IMR-90 (cell line): Measurements from ENCODE around the gene PAX5. TPM values are rescaled to one million over a fixed set of nuclear protein-coding genes. Genes with fewer than 3 reads are reported as not detected.

ENCODE experiments used
- ATAC-seq: fragments of 200-7000 bp; cut with Tn5 transposase; 2 replicates; pipeline ENCODE4 v1.9.1; 2020; ENCODE audit warnings: low read depth, mild to moderate bottlenecking, moderate library complexity
- BruUV-seq: library from RNA; stranded (reverse); fragments of 400-500 nt; replicated peaks from 2 replicates; lab custom pipeline; 2021; lab: Mats Ljungman, UMichigan
- CTCF ChIA-PET: fragments of 300-600 bp; formaldehyde crosslinking; extraction: SDS; loops from one replicate; lab custom pipeline; 2021; ENCODE audit warnings: antibody characterized with exemption; lab: Yijun Ruan, JAX
- POLR2A ChIA-PET: fragments of 300-600 bp; sonication (Branson Sonifier 250); formaldehyde crosslinking; loops from one replicate; lab custom pipeline; 2022; ENCODE audit warnings: antibody characterized with exemption; ENCODE audit not compliant: unreplicated experiment; lab: Charles Lee
- DNase-seq: peaks from one replicate; pipeline ENCODE4 v3.0.0; 2013
- H2AFZ ChIP-seq: replicated peaks from 2 replicates; pipeline ENCODE3; 2013; ENCODE audit warnings: low read length, mild to moderate bottlenecking; ENCODE audit not compliant: poor library complexity
- H2AK5ac ChIP-seq: 2 replicates; pipeline ENCODE4 v1.6.1; 2013; ENCODE audit warnings: low read depth, low read length, inconsistent platforms
- H2AK9ac ChIP-seq: replicated peaks from 2 replicates; pipeline ENCODE3; 2013; ENCODE audit warnings: mild to moderate bottlenecking, low read depth, low read length, moderate library complexity; ENCODE audit not compliant: poor library complexity
- H2BK120ac ChIP-seq: 2 replicates; pipeline ENCODE4 v1.6.1; 2013; ENCODE audit warnings: low read depth, low read length, inconsistent platforms
- H2BK15ac ChIP-seq: 3 replicates; pipeline ENCODE4 v1.6.1; 2013; ENCODE audit warnings: low read depth, low read length, inconsistent platforms
- H2BK20ac ChIP-seq: 2 replicates; pipeline ENCODE4 v1.6.1; 2013; ENCODE audit warnings: low read depth, mild to moderate bottlenecking, inconsistent platforms, low read length, moderate library complexity
- H2BK5ac ChIP-seq: 2 replicates; pipeline ENCODE4 v1.6.1; 2013; ENCODE audit warnings: mild to moderate bottlenecking, low read depth, low read length, inconsistent platforms; ENCODE audit not compliant: poor library complexity, severe bottlenecking
- H3K14ac ChIP-seq: replicated peaks from 2 replicates; pipeline ENCODE4 v1.6.1; 2013; ENCODE audit warnings: low read depth, low read length, inconsistent platforms
- H3K18ac ChIP-seq: 2 replicates; pipeline ENCODE4 v1.6.1; 2013; ENCODE audit warnings: low read depth, low read length, control low read depth
- H3K23ac ChIP-seq: 2 replicates; pipeline ENCODE4 v1.6.1; 2013; ENCODE audit warnings: low read depth, low read length, inconsistent platforms
- H3K27ac ChIP-seq: 2 replicates; pipeline ENCODE4 v1.5.1; 2013; ENCODE audit warnings: mild to moderate bottlenecking, control low read depth, low read length; ENCODE audit not compliant: insufficient read depth
- H3K27me3 ChIP-seq: 2 replicates; pipeline ENCODE4 v1.6.1; 2013; ENCODE audit warnings: low read length; ENCODE audit not compliant: control insufficient read depth, insufficient read depth
- H3K36me3 ChIP-seq: 2 replicates; pipeline ENCODE4 v1.6.1; 2013; ENCODE audit warnings: low read length, mixed read lengths; ENCODE audit not compliant: control insufficient read depth, insufficient read depth
- H3K4ac ChIP-seq: 2 replicates; pipeline ENCODE4 v1.6.1; 2013; ENCODE audit warnings: low read depth, low read length, inconsistent platforms
- H3K4me1 ChIP-seq: 2 replicates; pipeline ENCODE4 v1.6.1; 2013; ENCODE audit warnings: low read length, mixed read lengths; ENCODE audit not compliant: control insufficient read depth, insufficient read depth
- H3K4me2 ChIP-seq: 2 replicates; pipeline ENCODE4 v1.6.1; 2013; ENCODE audit warnings: low read depth, mild to moderate bottlenecking, control low read depth, low read length, moderate library complexity
- H3K4me3 ChIP-seq: 2 replicates; pipeline ENCODE4 v1.5.1; 2013; ENCODE audit warnings: low read depth, mild to moderate bottlenecking, control low read depth, low read length, moderate library complexity; ENCODE audit not compliant: insufficient read depth
- H3K56ac ChIP-seq: 2 replicates; pipeline ENCODE4 v1.6.1; 2013; ENCODE audit warnings: low read length, inconsistent platforms; ENCODE audit not compliant: insufficient read depth; ENCODE audit errors: extremely low read depth
- H3K79me1 ChIP-seq, 2 experiments: 2 replicates each; pipeline ENCODE4 v1.6.1; 2013; ENCODE audit warnings: low read length in 2 of 2, inconsistent platforms in 1 of 2, low read depth in 1 of 2
- H3K9ac ChIP-seq: 2 replicates; pipeline ENCODE4 v1.6.1; 2013; ENCODE audit warnings: low read depth, low read length, control low read depth
- H3K9me1 ChIP-seq: 2 replicates; pipeline ENCODE4 v1.6.1; 2013; ENCODE audit warnings: low read length, inconsistent platforms; ENCODE audit not compliant: insufficient read depth
- H3K9me3 ChIP-seq: 2 replicates; pipeline ENCODE4 v1.6.1; 2013; ENCODE audit warnings: low read length; ENCODE audit not compliant: control insufficient read depth, insufficient read depth
- H4K20me1 ChIP-seq: 2 replicates; pipeline ENCODE4 v1.6.1; 2013; ENCODE audit warnings: low read length, inconsistent platforms; ENCODE audit not compliant: insufficient read depth
- H4K5ac ChIP-seq: 2 replicates; pipeline ENCODE4 v1.6.1; 2013; ENCODE audit warnings: mild to moderate bottlenecking, low read depth, low read length, control low read depth
- H4K8ac ChIP-seq, 2 experiments: 2 replicates each; pipeline ENCODE4 v1.6.1; 2013; ENCODE audit warnings: low read depth in 2 of 2, low read length in 2 of 2, control low read depth in 1 of 2, inconsistent platforms in 1 of 2
- H4K91ac ChIP-seq: 2 replicates; pipeline ENCODE4 v1.6.1; 2013; ENCODE audit warnings: low read depth, low read length, inconsistent platforms; ENCODE audit not compliant: insufficient read depth
- BHLHE40 ChIP-seq: fragments of 150-350 bp; IDR thresholded peaks from 2 replicates; pipeline ENCODE4 v1.6.1; 2016; ENCODE audit warnings: mild to moderate bottlenecking, low read depth, low read length
- MAFK ChIP-seq: IDR thresholded peaks from 2 replicates; pipeline ENCODE4 v1.6.1; 2012; ENCODE audit warnings: low read depth, low read length, improper control_type of control experiment
- RCOR1 ChIP-seq: IDR thresholded peaks from 2 replicates; pipeline ENCODE4 v1.6.1; 2012; ENCODE audit warnings: mild to moderate bottlenecking, low read length, improper control_type of control experiment; ENCODE audit not compliant: insufficient replicate concordance
- WGBS, 2 experiments: methylation state at CpG; one replicate each; pipeline versions ENCODE4 v1.1.5 to v1.1.7; 2013; ENCODE audit warnings: missing lambda C conversion rate in 2 of 2; ENCODE audit not compliant: insufficient read length in 1 of 2; ENCODE audit errors: extremely low coverage in 2 of 2; 5-methylcytosine and 5-hydroxymethylcytosine counted together
- dilution Hi-C: fragments of 300-500 bp; cut with HindIII; formaldehyde crosslinking; loops from one replicate; pipeline ENCODE4 v1.14.3; 2018; ENCODE audit warnings: low sequenced_read_pairs; ENCODE audit not compliant: unreplicated experiment
- in situ Hi-C: fragments of 300-500 bp; cut with MboI; formaldehyde crosslinking; loops from 3 replicates; pipeline ENCODE4 v1.14.3; 2019; ENCODE audit warnings: low sequenced_read_pairs, inconsistent platforms, mixed read lengths
- intact Hi-C: fragments of 100-400 bp; cut with micrococcal nuclease; formaldehyde crosslinking; loops from 2 replicates; pipeline ENCODE4 v1.10.0; 2022
- polyA plus RNA-seq, 3 experiments: library from polyadenylated mRNA; depleted of rRNA; stranded (reverse); fragments of >200 nt; gene quantifications; 2 replicates each; pipeline ENCODE4 v1.2.3, GENCODE V29; 2012; ENCODE audit warnings: low replicate concordance in 1 of 3
- total RNA-seq: library from RNA; depleted of rRNA; stranded (reverse); fragments of >200 nt; gene quantifications from 2 replicates; pipeline ENCODE4 v1.2.3, GENCODE V29; 2012
- TF ChIP-seq, protein P1 (sequence below): fragments of 150-350 bp; IDR thresholded peaks from 2 replicates; pipeline ENCODE4 v1.6.1; 2016; ENCODE audit warnings: low read depth, mild to moderate bottlenecking, low read length, moderate library complexity, borderline replicate concordance

Gene PAX5
- total and polyA plus RNA-seq, 2 of the 4 experiments (the other 2 are of a cell fraction) = not detected

DNA sequence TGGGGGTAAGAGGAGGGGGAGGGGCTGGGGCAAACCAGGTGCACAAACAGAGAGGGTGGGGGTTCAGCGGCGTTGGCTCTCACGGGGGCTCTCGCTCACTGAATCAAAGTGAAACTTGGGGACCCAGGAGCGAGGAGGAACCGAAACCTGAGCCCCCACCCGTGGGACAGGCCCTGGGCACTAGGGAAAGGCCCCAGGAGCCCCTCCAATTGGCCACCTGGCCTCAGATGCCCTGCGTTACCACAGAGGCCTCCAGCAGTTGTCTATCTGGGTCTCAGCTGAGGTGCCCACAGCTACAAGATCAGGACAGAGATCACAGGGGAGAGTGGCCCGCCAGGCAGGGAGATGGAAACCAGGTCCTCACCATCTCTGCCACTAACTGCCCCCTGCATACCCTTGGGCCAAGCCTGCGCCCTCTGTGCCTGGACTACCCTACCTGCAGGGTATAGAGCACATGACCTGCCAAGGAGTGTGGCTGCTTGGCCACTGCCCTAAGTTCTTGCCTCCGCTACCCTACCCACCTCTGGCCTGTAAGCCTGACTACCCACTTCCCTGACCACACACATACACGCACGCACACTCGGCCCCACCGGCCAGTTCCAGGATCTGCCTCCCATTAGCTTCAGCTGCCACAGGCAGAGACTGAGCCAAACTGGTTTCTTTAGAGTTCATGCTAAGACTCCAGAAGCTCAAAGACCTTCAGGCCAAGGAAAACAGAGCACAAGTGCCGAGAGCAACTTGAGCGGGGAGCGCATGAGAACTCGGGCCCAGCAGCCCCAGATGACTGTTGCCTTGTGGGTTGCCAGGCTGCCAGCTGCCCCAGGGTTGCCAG lies 39.9 kb downstream of the PAX5 start:
- no peaks in the 10 kb centered on the region for H4K20me1 ChIP-seq
- H3K9me3 ChIP-seq = peaks cover 9% of the 10 kb centered on the region
- H2BK5ac ChIP-seq = no peak overlapping the region
- H2BK15ac ChIP-seq = no peak overlapping the region
- no peak overlapping the region for H2BK120ac ChIP-seq
- H3K4me2 ChIP-seq = no peak overlapping the region
- H2AFZ ChIP-seq = no peak overlapping the region
- ATAC-seq (no peak), DNase-seq (no peak)
- dilution Hi-C loops = no loop called here
- H3K9me1 ChIP-seq = no peaks in the 10 kb centered on the region
- no peak overlapping the region for H3K4me3 ChIP-seq
- H3K36me3 ChIP-seq = no peaks in the 10 kb centered on the region
- CTCF ChIA-PET = no interaction called here
- H3K4ac ChIP-seq = no peak overlapping the region
- H2AK5ac ChIP-seq = no peak overlapping the region
- H3K79me1 ChIP-seq = no peaks in the 10 kb centered on the region
- no peak for TF ChIP-seq BHLHE40
- TF ChIP-seq MAFK = no peak
- TF ChIP-seq RCOR1 = no peak
- TF ChIP-seq, protein P1, sequence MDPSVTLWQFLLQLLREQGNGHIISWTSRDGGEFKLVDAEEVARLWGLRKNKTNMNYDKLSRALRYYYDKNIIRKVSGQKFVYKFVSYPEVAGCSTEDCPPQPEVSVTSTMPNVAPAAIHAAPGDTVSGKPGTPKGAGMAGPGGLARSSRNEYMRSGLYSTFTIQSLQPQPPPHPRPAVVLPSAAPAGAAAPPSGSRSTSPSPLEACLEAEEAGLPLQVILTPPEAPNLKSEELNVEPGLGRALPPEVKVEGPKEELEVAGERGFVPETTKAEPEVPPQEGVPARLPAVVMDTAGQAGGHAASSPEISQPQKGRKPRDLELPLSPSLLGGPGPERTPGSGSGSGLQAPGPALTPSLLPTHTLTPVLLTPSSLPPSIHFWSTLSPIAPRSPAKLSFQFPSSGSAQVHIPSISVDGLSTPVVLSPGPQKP = no peak
- H3K23ac ChIP-seq = no peak overlapping the region
- intact Hi-C loops = no loop called here
- no peak overlapping the region for H3K9ac ChIP-seq
- no peak overlapping the region for H4K91ac ChIP-seq
- POLR2A ChIA-PET = no interaction called here
- no peak overlapping the region for H4K8ac ChIP-seq
- peaks cover 35% of the 10 kb centered on the region for H3K27me3 ChIP-seq
- no TSS peak for BruUV-seq
- H2AK9ac ChIP-seq = no peak overlapping the region
- 60% methylated on average over 1 of the region's 19 CpGs; no CpG with 5 or more reads in 1 of the 2 experiments for WGBS, 2 experiments
- in situ Hi-C loops = loop anchor here (10.0 kb wide), 1 partner anchor 341 kb away; no protein-coding TSS in a partner anchor
- H3K4me1 ChIP-seq = no peaks in the 10 kb centered on the region
- H2BK20ac ChIP-seq = no peak overlapping the region
- H3K56ac ChIP-seq = no peak overlapping the region
- no peak overlapping the region for H3K18ac ChIP-seq
- no peak overlapping the region for H4K5ac ChIP-seq
- no peak overlapping the region for H3K27ac ChIP-seq
- H3K14ac ChIP-seq = no peak overlapping the region
